WTC11 (cell line): ENCODE measurements around the gene CNTRL.

ENCODE experiments used
- ESRRA ChIP-seq: sonication (generic); formaldehyde crosslinking; IDR thresholded peaks from 2 replicates; pipeline ENCODE4 v1.8.1; 2022; ENCODE audit warnings: mild to moderate bottlenecking, missing genetic modification reagents, borderline replicate concordance
- ETV6 ChIP-seq: sonication (generic); formaldehyde crosslinking; IDR thresholded peaks from 2 replicates; pipeline ENCODE4 v1.8.1; 2022; ENCODE audit warnings: mild to moderate bottlenecking, missing genetic modification reagents
- GABPB1 ChIP-seq: sonication (generic); formaldehyde crosslinking; IDR thresholded peaks from 2 replicates; pipeline ENCODE4 v1.8.1; 2023; ENCODE audit warnings: mild to moderate bottlenecking, missing genetic modification reagents
- MYBL2 ChIP-seq: sonication (generic); formaldehyde crosslinking; IDR thresholded peaks from 2 replicates; pipeline ENCODE4 v1.8.1; 2023; ENCODE audit warnings: mild to moderate bottlenecking, moderate library complexity, missing genetic modification reagents
- ZNF423 ChIP-seq: fragments of 250-450 bp; sonication (Bioruptor Pico); IDR thresholded peaks from 2 replicates; pipeline ENCODE4 v2.1.2; 2022; ENCODE audit warnings: mild to moderate bottlenecking, moderate library complexity
- TF ChIP-seq, protein P1 (sequence below): fragments of 200-600 bp; IDR thresholded peaks from 2 replicates; pipeline ENCODE4 v1.8.0; 2022; ENCODE audit warnings: antibody characterized with exemption
- TF ChIP-seq, protein P2 (sequence below): sonication (generic); formaldehyde crosslinking; IDR thresholded peaks from 2 replicates; pipeline ENCODE4 v1.8.0; 2022; ENCODE audit warnings: missing genetic modification reagents
- TF ChIP-seq, protein P3 (sequence below): fragments of 250-450 bp; sonication (Bioruptor Pico); IDR thresholded peaks from 2 replicates; pipeline ENCODE4 v1.9.0; 2021; ENCODE audit warnings: mild to moderate bottlenecking
- TF ChIP-seq, protein P4 (sequence below): sonication (generic); formaldehyde crosslinking; IDR thresholded peaks from 2 replicates; pipeline ENCODE4 v1.8.1; 2022; ENCODE audit warnings: mild to moderate bottlenecking, moderate library complexity, missing genetic modification reagents

DNA sequence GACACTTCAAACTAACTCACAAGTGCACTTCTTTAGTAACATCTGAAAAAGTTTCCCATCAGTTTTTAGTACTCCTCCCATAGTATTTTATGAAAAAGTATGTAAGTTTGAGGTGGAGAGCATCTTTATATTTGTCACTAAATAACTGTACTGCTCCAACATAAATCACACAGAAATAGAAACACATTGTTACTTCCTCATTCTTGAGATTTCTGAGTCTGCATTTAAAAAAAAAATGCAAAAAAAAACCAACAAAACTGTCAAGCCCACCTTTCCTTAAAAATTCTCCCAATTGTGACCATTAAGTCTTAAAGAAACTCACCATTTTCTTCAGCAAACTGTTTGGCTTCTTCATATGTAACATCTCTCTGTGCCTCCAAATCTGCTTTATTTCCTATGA is 108.2 kb downstream of the CNTRL start:
- no peak for TF ChIP-seq MYBL2 (CRISPR knock-in tag)
- no peak for TF ChIP-seq ZNF423 (CRISPR knock-in tag)
- TF ChIP-seq, protein P1, sequence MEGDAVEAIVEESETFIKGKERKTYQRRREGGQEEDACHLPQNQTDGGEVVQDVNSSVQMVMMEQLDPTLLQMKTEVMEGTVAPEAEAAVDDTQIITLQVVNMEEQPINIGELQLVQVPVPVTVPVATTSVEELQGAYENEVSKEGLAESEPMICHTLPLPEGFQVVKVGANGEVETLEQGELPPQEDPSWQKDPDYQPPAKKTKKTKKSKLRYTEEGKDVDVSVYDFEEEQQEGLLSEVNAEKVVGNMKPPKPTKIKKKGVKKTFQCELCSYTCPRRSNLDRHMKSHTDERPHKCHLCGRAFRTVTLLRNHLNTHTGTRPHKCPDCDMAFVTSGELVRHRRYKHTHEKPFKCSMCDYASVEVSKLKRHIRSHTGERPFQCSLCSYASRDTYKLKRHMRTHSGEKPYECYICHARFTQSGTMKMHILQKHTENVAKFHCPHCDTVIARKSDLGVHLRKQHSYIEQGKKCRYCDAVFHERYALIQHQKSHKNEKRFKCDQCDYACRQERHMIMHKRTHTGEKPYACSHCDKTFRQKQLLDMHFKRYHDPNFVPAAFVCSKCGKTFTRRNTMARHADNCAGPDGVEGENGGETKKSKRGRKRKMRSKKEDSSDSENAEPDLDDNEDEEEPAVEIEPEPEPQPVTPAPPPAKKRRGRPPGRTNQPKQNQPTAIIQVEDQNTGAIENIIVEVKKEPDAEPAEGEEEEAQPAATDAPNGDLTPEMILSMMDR, result no peak
- TF ChIP-seq ETV6, result no peak
- TF ChIP-seq, protein P2, sequence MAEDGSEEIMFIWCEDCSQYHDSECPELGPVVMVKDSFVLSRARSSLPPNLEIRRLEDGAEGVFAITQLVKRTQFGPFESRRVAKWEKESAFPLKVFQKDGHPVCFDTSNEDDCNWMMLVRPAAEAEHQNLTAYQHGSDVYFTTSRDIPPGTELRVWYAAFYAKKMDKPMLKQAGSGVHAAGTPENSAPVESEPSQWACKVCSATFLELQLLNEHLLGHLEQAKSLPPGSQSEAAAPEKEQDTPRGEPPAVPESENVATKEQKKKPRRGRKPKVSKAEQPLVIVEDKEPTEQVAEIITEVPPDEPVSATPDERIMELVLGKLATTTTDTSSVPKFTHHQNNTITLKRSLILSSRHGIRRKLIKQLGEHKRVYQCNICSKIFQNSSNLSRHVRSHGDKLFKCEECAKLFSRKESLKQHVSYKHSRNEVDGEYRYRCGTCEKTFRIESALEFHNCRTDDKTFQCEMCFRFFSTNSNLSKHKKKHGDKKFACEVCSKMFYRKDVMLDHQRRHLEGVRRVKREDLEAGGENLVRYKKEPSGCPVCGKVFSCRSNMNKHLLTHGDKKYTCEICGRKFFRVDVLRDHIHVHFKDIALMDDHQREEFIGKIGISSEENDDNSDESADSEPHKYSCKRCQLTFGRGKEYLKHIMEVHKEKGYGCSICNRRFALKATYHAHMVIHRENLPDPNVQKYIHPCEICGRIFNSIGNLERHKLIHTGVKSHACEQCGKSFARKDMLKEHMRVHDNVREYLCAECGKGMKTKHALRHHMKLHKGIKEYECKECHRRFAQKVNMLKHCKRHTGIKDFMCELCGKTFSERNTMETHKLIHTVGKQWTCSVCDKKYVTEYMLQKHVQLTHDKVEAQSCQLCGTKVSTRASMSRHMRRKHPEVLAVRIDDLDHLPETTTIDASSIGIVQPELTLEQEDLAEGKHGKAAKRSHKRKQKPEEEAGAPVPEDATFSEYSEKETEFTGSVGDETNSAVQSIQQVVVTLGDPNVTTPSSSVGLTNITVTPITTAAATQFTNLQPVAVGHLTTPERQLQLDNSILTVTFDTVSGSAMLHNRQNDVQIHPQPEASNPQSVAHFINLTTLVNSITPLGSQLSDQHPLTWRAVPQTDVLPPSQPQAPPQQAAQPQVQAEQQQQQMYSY (CRISPR knock-in tag), result no peak
- TF ChIP-seq, protein P3, sequence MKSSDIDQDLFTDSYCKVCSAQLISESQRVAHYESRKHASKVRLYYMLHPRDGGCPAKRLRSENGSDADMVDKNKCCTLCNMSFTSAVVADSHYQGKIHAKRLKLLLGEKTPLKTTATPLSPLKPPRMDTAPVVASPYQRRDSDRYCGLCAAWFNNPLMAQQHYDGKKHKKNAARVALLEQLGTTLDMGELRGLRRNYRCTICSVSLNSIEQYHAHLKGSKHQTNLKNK (CRISPR knock-in tag), result no peak
- TF ChIP-seq ESRRA, result no peak
- TF ChIP-seq, protein P4, sequence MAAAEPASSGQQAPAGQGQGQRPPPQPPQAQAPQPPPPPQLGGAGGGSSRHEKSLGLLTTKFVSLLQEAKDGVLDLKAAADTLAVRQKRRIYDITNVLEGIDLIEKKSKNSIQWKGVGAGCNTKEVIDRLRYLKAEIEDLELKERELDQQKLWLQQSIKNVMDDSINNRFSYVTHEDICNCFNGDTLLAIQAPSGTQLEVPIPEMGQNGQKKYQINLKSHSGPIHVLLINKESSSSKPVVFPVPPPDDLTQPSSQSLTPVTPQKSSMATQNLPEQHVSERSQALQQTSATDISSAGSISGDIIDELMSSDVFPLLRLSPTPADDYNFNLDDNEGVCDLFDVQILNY (CRISPR knock-in tag), result no peak
- no peak for TF ChIP-seq GABPB1
